Neural crest cell (in vitro differentiated cells): ENCODE measurements around the gene POLR2A. TPM values are rescaled to one million over a fixed set of nuclear protein-coding genes. Genes with fewer than 3 reads are reported as not detected.
A peak's percentile ranks its signal among the peaks of the same experiment; 100 is the strongest.

Experiments
- DNase-seq: peaks from one replicate; pipeline ENCODE4 v3.0.0; 2021; ENCODE audit warnings: low read depth, mixed read lengths, low spot score
- H3K27ac Mint-ChIP-seq: one replicate; pipeline ENCODE4 v1.8.0; 2021; ENCODE audit warnings: mild to moderate bottlenecking, mixed read lengths; ENCODE audit not compliant: unreplicated experiment
- H3K27me3 Mint-ChIP-seq: 2 replicates; pipeline ENCODE4 v1.8.0; 2021; ENCODE audit warnings: low read depth, mild to moderate bottlenecking, mixed read lengths
- H3K36me3 Mint-ChIP-seq: 2 replicates; pipeline ENCODE4 v1.8.0; 2021; ENCODE audit warnings: low read depth, mild to moderate bottlenecking, mixed read lengths
- H3K4me1 Mint-ChIP-seq: 2 replicates; pipeline ENCODE4 v1.8.0; 2021; ENCODE audit warnings: mixed read lengths
- H3K4me3 Mint-ChIP-seq: one replicate; pipeline ENCODE4 v1.8.0; 2021; ENCODE audit warnings: mild to moderate bottlenecking, mixed read lengths
- H3K9me3 Mint-ChIP-seq: 2 replicates; pipeline ENCODE4 v1.8.0; 2021; ENCODE audit warnings: mixed read lengths
- CTCF ChIP-seq: fragments of 200-600 bp; sonication (generic); conservative IDR thresholded peaks from 2 replicates; pipeline ENCODE4 v1.5.0; 2021; ENCODE audit warnings: antibody characterized with exemption, mild to moderate bottlenecking
- total RNA-seq: library from RNA; stranded (reverse); gene quantifications from 2 replicates; pipeline ENCODE4 v1.2.1, GENCODE V29; 2021

The POLR2A gene
- total RNA-seq, 1 donor from 2014 or later: 181 TPM

- peaks cover 72% of the 10 kb centered on the region for H3K4me1 Mint-ChIP-seq
- H3K27me3 Mint-ChIP-seq: no peaks in the 10 kb centered on the region
- DNase-seq: no peak
- no peaks in the 10 kb centered on the region for H3K9me3 Mint-ChIP-seq
- peak overlapping the region; percentile 79 for H3K4me3 Mint-ChIP-seq
- H3K27ac Mint-ChIP-seq: no peak overlapping the region
- peaks cover 6% of the 10 kb centered on the region for H3K36me3 Mint-ChIP-seq
- TF ChIP-seq CTCF: no peak
These were observed 2.0 kb downstream of the POLR2A start for GRCh38 chr17:7486181-7486580.

GRCh38 chr17:7490144-7490543 is 6.0 kb downstream of the POLR2A start:
- Mint-ChIP-seq H3K27me3 (no peaks in the 10 kb centered on the region), H3K36me3 (peaks cover 9% of the 10 kb centered on the region), H3K4me3 (no peak overlapping the region), H3K4me1 (peaks cover 67% of the 10 kb centered on the region), H3K27ac (no peak overlapping the region), H3K9me3 (no peaks in the 10 kb centered on the region)
- DNase-seq: no peak
- TF ChIP-seq CTCF: no peak

GRCh38 chr17:7491583-7491982 is 7.4 kb downstream of the POLR2A start:
- peaks cover 14% of the 10 kb centered on the region for H3K36me3 Mint-ChIP-seq
- H3K27me3 Mint-ChIP-seq: no peaks in the 10 kb centered on the region
- TF ChIP-seq CTCF: no peak
- H3K27ac Mint-ChIP-seq: peak overlapping the region; percentile 28
- H3K9me3 Mint-ChIP-seq: no peaks in the 10 kb centered on the region
- peak overlapping the region; percentile 3 for H3K4me3 Mint-ChIP-seq
- no peak for DNase-seq
- peaks cover 58% of the 10 kb centered on the region for H3K4me1 Mint-ChIP-seq

GRCh38 chr17:7493941-7494340 is 9.8 kb downstream of the POLR2A start:
- H3K4me1 Mint-ChIP-seq: peaks cover 43% of the 10 kb centered on the region
- no peak for DNase-seq
- no peak for TF ChIP-seq CTCF
- H3K9me3 Mint-ChIP-seq: no peaks in the 10 kb centered on the region
- no peak overlapping the region for H3K4me3 Mint-ChIP-seq
- H3K36me3 Mint-ChIP-seq: peaks cover 21% of the 10 kb centered on the region
- no peak overlapping the region for H3K27ac Mint-ChIP-seq
- no peaks in the 10 kb centered on the region for H3K27me3 Mint-ChIP-seq

GRCh38 chr17:7495906-7496434 is 11.8 kb downstream of the POLR2A start:
- Mint-ChIP-seq H3K4me1 (peaks cover 28% of the 10 kb centered on the region), H3K36me3 (peaks cover 26% of the 10 kb centered on the region), H3K27me3 (no peaks in the 10 kb centered on the region), H3K27ac (peak overlapping the region; percentile 81), H3K4me3 (no peak overlapping the region), H3K9me3 (no peaks in the 10 kb centered on the region)
- no peak for DNase-seq
- TF ChIP-seq CTCF: no peak
